ENCODE results near the gene ALG9.

ALG9 gene

GRCh38 chr11:111835665-111836064, 35.7 kb downstream of the ALG9 start:
- Histone ChIP-seq H3K27ac (no peak overlapping the region), H3K4me1 (no peaks in the 10 kb centered on the region), H3K9me3 (no peaks in the 10 kb centered on the region), H3K4me3 (no peak overlapping the region), H3K36me3 (peaks cover 21 to 62% (median 52%) of the 10 kb centered on the region in 3 donors), H3K27me3 (no peaks in the 10 kb centered on the region)
- TF ChIP-seq CTCF (IDR thresholded peaks at IDR 0.05) = no peak
- intact Hi-C loops (cut with DNase I; ENCODE audit: low total_unique reads) = no loop called here
- no peak for DNase-seq

GRCh38 chr11:111834432-111835163, 36.8 kb downstream of the ALG9 start:
- intact Hi-C loops (cut with DNase I; ENCODE audit: low total_unique reads) = no loop called here
- H3K9me3 ChIP-seq = no peaks in the 10 kb centered on the region
- peaks cover 21 to 59% (median 51%) of the 10 kb centered on the region in 3 donors for H3K36me3 ChIP-seq
- no peak for TF ChIP-seq CTCF (IDR thresholded peaks at IDR 0.05)
- DNase-seq = no peak
- H3K4me3 ChIP-seq = no peak overlapping the region
- H3K4me1 ChIP-seq = no peaks in the 10 kb centered on the region
- H3K27me3 ChIP-seq = no peaks in the 10 kb centered on the region
- no peak overlapping the region for H3K27ac ChIP-seq

GRCh38 chr11:111833524-111833923, 37.9 kb downstream of the ALG9 start:
- H3K27ac ChIP-seq = no peak overlapping the region
- no peaks in the 10 kb centered on the region for H3K4me1 ChIP-seq
- intact Hi-C loops (cut with DNase I; ENCODE audit: low total_unique reads) = no loop called here
- no peak for DNase-seq
- H3K9me3 ChIP-seq = no peaks in the 10 kb centered on the region
- H3K36me3 ChIP-seq = peaks cover 21 to 63% (median 54%) of the 10 kb centered on the region in 3 donors
- H3K27me3 ChIP-seq = no peaks in the 10 kb centered on the region
- TF ChIP-seq CTCF (IDR thresholded peaks at IDR 0.05) = no peak
- H3K4me3 ChIP-seq = no peak overlapping the region

- no peak overlapping the region for H3K27ac ChIP-seq
- H3K27me3 ChIP-seq = no peaks in the 10 kb centered on the region
- no peak overlapping the region for H3K4me3 ChIP-seq
- H3K36me3 ChIP-seq = peaks cover 1 to 40% (median 29%) of the 10 kb centered on the region in 3 donors
- no peaks in the 10 kb centered on the region for H3K4me1 ChIP-seq
- no peaks in the 10 kb centered on the region for H3K9me3 ChIP-seq
- no peak for DNase-seq
- intact Hi-C loops (cut with DNase I; ENCODE audit: low total_unique reads) = no loop called here
- TF ChIP-seq CTCF (IDR thresholded peaks at IDR 0.05) = no peak
Observed at GRCh38 chr11:111829185-111829968, 42.0 kb downstream of the ALG9 start.

GRCh38 chr11:111826322-111826950, 44.9 kb downstream of the ALG9 start:
- no peaks in the 10 kb centered on the region for H3K9me3 ChIP-seq
- intact Hi-C loops (cut with DNase I; ENCODE audit: low total_unique reads) = no loop called here
- no peak overlapping the region for H3K27ac ChIP-seq
- no peak for DNase-seq
- no peak overlapping the region for H3K4me3 ChIP-seq
- no peaks in the 10 kb centered on the region for H3K27me3 ChIP-seq
- no peaks in the 10 kb centered on the region for H3K4me1 ChIP-seq
- TF ChIP-seq CTCF (IDR thresholded peaks at IDR 0.05) = no peak
- H3K36me3 ChIP-seq = peaks cover 0 to 29% (median 22%) of the 10 kb centered on the region in 3 donors

Data from tibial artery (tissue), 4 donors.